Thyroid gland (tissue), 4 donors: Measurements from ENCODE around the gene GDPD4. TPM values are rescaled to one million over a fixed set of nuclear protein-coding genes. Genes with fewer than 3 reads are reported as not detected.

ENCODE experiments used
- DNase-seq, 2 donors: peaks; one replicate each; pipeline ENCODE4 v3.0.0-alpha.2; 2019
- H3K27ac ChIP-seq, 3 donors: fragments of 200-600 bp; sonication (generic); 1 replicate in 2 of 3; 2 replicates in 1 of 3; pipeline ENCODE4 v1.5.1; 2016 to 2019; ENCODE audit warnings: mild to moderate bottlenecking in 1 of 3, moderate library complexity in 1 of 3
- H3K27me3 ChIP-seq: fragments of 200-600 bp; sonication (generic); one replicate; pipeline ENCODE4 v1.5.1; 2019
- H3K36me3 ChIP-seq, 2 donors: fragments of 200-600 bp; sonication (generic); one replicate each; pipeline ENCODE4 v1.5.1; 2016 to 2019
- H3K4me1 ChIP-seq, 2 donors: fragments of 200-600 bp; sonication (generic); one replicate each; pipeline ENCODE4 v1.5.1; 2017 to 2019
- H3K4me3 ChIP-seq, 3 donors: fragments of 200-600 bp; sonication (generic); replicated peaks in 1 of 3; 1 replicate in 2 of 3; 2 replicates in 1 of 3; pipeline ENCODE4 v1.5.1; 2016; ENCODE audit warnings: mild to moderate bottlenecking in 1 of 3
- H3K9me3 ChIP-seq: fragments of 200-600 bp; sonication (generic); one replicate; pipeline ENCODE4 v1.5.1; 2017
- POLR2A ChIP-seq, 2 donors: fragments of 450-650 bp; IDR thresholded peaks; one replicate each; pipeline ENCODE4 v1.6.1; 2017; ENCODE audit warnings: antibody characterized with exemption in 2 of 2, mild to moderate bottlenecking in 2 of 2, moderate library complexity in 1 of 2
- WGBS, 2 donors: methylation state at CpG; one replicate each; pipeline ENCODE4 v1.1.5; 2017; 5-methylcytosine and 5-hydroxymethylcytosine counted together
- intact Hi-C: fragments of 100-400 bp; cut with DNase I; formaldehyde crosslinking; loops from one replicate; pipeline ENCODE4 v1.15.1; 2023
- total RNA-seq, 4 donors: library from RNA; depleted of rRNA; stranded (reverse); fragments of >200 nt; gene quantifications; one replicate each; pipeline ENCODE4 v1.2.3, GENCODE V29; 2016
- TF ChIP-seq, protein P1 (sequence below), 6 experiments: fragments of 200-600 bp in 3 of 6; fragments of 450-650 bp in 3 of 6; sonication (generic) in 3 of 6; IDR thresholded peaks; one replicate each; pipeline ENCODE4 v1.5.1; 2016 to 2019; ENCODE audit warnings: antibody characterized with exemption in 6 of 6, mild to moderate bottlenecking in 2 of 6, inconsistent platforms in 1 of 6, moderate library complexity in 1 of 6

Gene GDPD4, protein sequence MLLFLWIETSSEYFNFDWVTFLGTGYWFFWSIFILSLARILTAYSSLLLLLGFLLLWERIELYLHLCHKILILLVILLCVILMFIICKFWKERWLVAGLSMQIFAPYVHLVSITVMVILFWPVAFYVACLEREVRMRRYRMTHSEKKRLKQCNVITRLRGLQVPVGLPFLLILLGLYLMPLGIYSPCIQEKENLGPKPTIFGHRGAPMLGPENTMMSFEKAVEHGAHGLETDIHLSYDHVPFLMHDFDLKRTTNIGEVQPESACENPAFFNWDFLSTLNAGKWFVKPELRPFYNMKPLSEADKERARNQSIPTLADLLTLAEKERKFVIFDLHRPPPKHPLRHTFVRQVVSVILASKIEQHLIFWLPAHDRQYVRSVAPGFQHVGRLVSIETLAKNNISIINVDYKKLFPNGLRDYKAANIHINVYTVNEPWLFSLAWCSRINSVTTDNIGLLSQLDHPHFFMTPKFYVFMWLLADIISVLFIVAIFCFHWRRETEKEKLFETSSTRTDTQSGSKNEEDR
- total RNA-seq = 1 to 10 TPM in 1 of 4 donors, not detected in 3; 3.6 TPM

DNA sequence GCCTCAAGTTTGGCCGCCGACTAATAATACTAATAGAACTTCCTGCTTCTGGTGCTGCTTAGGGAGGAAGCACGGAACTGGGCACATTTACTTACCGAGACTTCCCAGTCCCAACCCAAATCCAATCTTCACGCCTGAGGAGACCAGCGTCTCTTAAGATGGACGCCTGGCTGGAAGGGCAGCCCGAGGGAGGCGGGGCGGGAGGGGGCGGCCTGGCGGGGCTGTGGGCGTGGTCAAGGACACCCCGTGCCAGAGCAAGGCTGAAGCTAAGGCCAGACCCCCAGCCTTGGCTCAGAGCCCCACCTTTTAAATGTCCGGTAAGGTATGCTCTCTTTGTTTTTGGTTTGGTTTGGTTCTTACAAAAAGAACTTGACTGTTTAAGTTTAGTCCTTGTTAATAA is at the start of gene GDPD4:
Gene GDPD4, minus strand, starts transcription at position 177 of the 400 bp plus-strand sequence. CDS start 16,549 bp downstream, outside the sequence.
- intact Hi-C loops = no loop called here
- Histone ChIP-seq H3K27me3 (no peaks in the 10 kb centered on the region), H3K4me3 (no peak within 1 kb of the TSS), H3K27ac (no peak within 1 kb of the TSS), H3K36me3 (no peaks in the 10 kb centered on the region), H3K9me3 (no peaks in the 10 kb centered on the region), H3K4me1 (no peaks in the 10 kb centered on the region)
- no peak for DNase-seq
- TF ChIP-seq, protein P1, sequence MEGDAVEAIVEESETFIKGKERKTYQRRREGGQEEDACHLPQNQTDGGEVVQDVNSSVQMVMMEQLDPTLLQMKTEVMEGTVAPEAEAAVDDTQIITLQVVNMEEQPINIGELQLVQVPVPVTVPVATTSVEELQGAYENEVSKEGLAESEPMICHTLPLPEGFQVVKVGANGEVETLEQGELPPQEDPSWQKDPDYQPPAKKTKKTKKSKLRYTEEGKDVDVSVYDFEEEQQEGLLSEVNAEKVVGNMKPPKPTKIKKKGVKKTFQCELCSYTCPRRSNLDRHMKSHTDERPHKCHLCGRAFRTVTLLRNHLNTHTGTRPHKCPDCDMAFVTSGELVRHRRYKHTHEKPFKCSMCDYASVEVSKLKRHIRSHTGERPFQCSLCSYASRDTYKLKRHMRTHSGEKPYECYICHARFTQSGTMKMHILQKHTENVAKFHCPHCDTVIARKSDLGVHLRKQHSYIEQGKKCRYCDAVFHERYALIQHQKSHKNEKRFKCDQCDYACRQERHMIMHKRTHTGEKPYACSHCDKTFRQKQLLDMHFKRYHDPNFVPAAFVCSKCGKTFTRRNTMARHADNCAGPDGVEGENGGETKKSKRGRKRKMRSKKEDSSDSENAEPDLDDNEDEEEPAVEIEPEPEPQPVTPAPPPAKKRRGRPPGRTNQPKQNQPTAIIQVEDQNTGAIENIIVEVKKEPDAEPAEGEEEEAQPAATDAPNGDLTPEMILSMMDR (IDR thresholded peaks at IDR 0.05) = no peak
- no peak for TF ChIP-seq POLR2A (IDR thresholded peaks at IDR 0.05)
- 79 to 87% methylated on average over 15 of the region's 15 CpGs for WGBS, 2 donors

DNA sequence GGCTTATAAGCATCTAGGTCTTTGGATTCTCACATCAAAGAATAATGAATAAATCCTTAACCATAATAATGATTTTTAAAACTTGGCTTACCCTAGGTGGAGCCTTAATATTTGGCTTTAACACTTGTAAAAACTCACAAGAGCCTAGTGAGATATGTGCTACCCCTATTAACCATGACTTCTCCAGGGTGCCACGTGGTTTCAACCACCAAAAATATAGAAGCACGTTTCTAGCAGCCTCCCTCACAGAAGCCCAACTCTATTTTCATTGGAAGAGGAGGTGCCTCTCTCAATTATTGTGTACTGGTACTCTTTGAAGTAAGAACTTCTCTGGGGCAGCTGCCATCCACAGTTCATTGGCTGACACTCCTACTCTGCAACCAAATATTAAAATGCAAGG is 46.5 kb upstream of the GDPD4 start:
- no peak for DNase-seq
- intact Hi-C loops = no loop called here

DNA sequence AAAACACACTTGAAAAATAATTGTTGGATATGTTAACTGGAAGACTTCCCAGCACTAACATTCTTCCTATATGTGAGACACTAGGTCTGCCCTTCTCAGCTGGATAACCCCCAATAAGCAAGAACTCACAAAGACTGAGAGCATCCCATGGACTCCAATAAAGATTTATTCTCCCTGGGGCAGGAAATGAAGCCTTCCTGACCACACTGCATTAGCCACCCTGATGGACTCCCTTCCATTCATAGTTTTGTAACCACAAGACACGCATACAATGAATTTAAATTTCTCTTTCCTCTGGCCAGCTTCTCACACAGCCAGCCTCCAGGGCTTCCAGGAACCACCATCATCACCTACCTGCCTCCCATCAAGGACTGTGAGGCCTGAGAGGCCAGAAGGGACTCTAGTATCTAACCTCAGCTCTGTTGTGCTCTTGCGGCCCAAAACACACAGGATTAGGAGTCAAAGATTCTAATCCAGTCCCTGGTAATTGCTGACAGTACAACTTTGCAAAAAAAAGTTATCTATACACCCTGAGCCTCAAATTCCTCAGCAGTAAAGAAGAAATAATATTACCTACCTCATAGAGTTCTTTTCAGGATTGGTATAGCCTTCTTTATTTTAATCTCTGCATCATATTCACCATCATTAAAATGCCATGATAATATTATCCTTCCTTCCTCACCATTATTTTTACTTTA is 45.6 kb upstream of the GDPD4 start:
- TF ChIP-seq, protein P1 (IDR thresholded peaks at IDR 0.05) = no peak
- TF ChIP-seq POLR2A (IDR thresholded peaks at IDR 0.05) = no peak
- intact Hi-C loops = no loop called here
- WGBS, 2 donors = 94% methylated on average over 2 of the region's 2 CpGs

More for the DNA sequence above, 46.5 kb upstream of the GDPD4 start:
- H3K27me3 ChIP-seq = no peaks in the 10 kb centered on the region
- H3K4me3 ChIP-seq = no peak overlapping the region
- 80 to 85% methylated on average over 2 of the region's 2 CpGs for WGBS, 2 donors
- no peaks in the 10 kb centered on the region for H3K9me3 ChIP-seq
- TF ChIP-seq POLR2A (IDR thresholded peaks at IDR 0.05) = no peak
- TF ChIP-seq, protein P1 (IDR thresholded peaks at IDR 0.05) = no peak
- no peaks in the 10 kb centered on the region for H3K4me1 ChIP-seq
- no peak overlapping the region for H3K27ac ChIP-seq
- no peaks in the 10 kb centered on the region for H3K36me3 ChIP-seq

DNA sequence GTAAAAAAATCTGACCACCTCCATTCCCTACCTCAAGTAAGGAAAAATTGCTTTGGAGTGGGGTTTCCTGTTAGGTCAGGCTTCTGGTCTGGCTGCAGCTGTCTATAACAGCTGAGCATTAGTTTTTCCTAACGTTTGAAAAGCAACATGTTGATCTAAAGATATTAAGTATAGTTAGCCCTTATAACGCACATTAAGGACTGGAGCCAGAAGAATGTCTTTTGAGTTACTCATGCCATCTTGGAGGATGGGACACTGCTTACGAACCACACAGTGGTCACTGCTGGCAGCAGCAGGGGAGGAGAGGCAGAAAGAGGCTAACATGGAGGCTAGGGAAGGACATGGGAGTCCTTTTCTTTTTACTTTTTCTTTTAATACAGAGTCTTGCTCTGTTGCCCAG is 44.1 kb upstream of the GDPD4 start:
- no peaks in the 10 kb centered on the region for H3K27me3 ChIP-seq
- peaks cover 0 to 4% of the 10 kb centered on the region in 2 donors for H3K36me3 ChIP-seq
- no peaks in the 10 kb centered on the region for H3K9me3 ChIP-seq
- 83 to 86% methylated on average over 3 of the region's 3 CpGs for WGBS, 2 donors
- no peak for TF ChIP-seq POLR2A (IDR thresholded peaks at IDR 0.05)
- TF ChIP-seq, protein P1 (IDR thresholded peaks at IDR 0.05) = no peak
- DNase-seq = no peak
- H3K27ac ChIP-seq = no peak overlapping the region
- no peaks in the 10 kb centered on the region for H3K4me1 ChIP-seq
- intact Hi-C loops = no loop called here
- no peak overlapping the region for H3K4me3 ChIP-seq

More for the DNA sequence above, 45.6 kb upstream of the GDPD4 start:
- H3K27me3 ChIP-seq = no peaks in the 10 kb centered on the region
- peaks cover 0 to 4% of the 10 kb centered on the region in 2 donors for H3K36me3 ChIP-seq
- no peaks in the 10 kb centered on the region for H3K4me1 ChIP-seq
- DNase-seq = no peak
- no peak overlapping the region for H3K27ac ChIP-seq
- no peak overlapping the region for H3K4me3 ChIP-seq
- H3K9me3 ChIP-seq = no peaks in the 10 kb centered on the region
